Neutrophil (primary cell): ENCODE measurements around the gene TUBA4B.

Experiments
- H3K27ac ChIP-seq: fragments of 200-600 bp; sonication (generic); 2 replicates; pipeline ENCODE4 v1.5.1; 2016; ENCODE audit warnings: mild to moderate bottlenecking, moderate library complexity
- H3K27me3 ChIP-seq: fragments of 200-600 bp; sonication (generic); 2 replicates; pipeline ENCODE4 v1.6.0; 2016; ENCODE audit warnings: mild to moderate bottlenecking
- H3K36me3 ChIP-seq: fragments of 200-600 bp; sonication (generic); 2 replicates; pipeline ENCODE4 v1.5.1; 2017
- H3K4me1 ChIP-seq, 2 experiments: fragments of 200-600 bp in 1 of 2; sonication (generic) in 1 of 2; 1 replicate in 1 of 2; 2 replicates in 1 of 2; pipeline versions ENCODE4 v1.5.1 to v1.6.1; 2013 to 2016; ENCODE audit warnings: low read depth in 1 of 2, low read length in 1 of 2, mild to moderate bottlenecking in 1 of 2, moderate library complexity in 1 of 2; ENCODE audit not compliant: control insufficient read depth in 1 of 2, insufficient read depth in 1 of 2
- H3K4me3 ChIP-seq, 2 experiments: fragments of 200-600 bp in 1 of 2; sonication (generic) in 1 of 2; 1 replicate in 1 of 2; 2 replicates in 1 of 2; pipeline ENCODE4 v1.5.1; 2013 to 2016; ENCODE audit warnings: low read depth in 1 of 2, low read length in 1 of 2, mild to moderate bottlenecking in 1 of 2, moderate library complexity in 1 of 2
- H3K9me3 ChIP-seq: fragments of 200-600 bp; sonication (generic); 2 replicates; pipeline ENCODE4 v1.5.1; 2016
- CTCF ChIP-seq: fragments of 200-600 bp; sonication (generic); IDR thresholded peaks from 2 replicates; pipeline ENCODE4 v1.5.1; 2016; ENCODE audit warnings: antibody characterized with exemption

Gene TUBA4B

DNA sequence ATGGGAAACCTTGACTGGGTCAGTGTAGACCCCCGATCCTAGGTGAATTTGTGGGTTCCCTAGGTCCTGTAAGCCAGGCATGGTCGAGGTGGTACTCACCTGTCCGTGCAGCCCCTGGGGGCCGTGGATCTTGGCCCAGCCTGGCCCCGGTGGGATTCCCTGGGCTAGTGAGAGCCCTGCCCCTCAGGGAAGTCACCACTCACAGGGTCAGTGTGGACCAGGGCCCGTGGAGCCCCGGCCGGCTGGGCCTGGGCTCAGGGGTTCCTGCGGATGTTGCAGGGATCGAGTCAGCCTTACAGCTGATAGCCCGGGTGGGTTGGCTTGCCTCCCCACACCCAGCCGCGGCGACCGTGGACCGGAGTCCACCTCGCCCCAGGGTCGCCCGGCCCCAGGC lies 24.1 kb upstream of the TUBA4B start:
- H3K9me3 ChIP-seq: no peaks in the 10 kb centered on the region
- no peaks in the 10 kb centered on the region for H3K27me3 ChIP-seq
- TF ChIP-seq CTCF: no peak
- peak overlapping the region; percentile 97 for H3K27ac ChIP-seq
- peak overlapping the region; percentile 83 to 97 for H3K4me3 ChIP-seq
- peaks cover 69% of the 10 kb centered on the region in 2 experiments for H3K4me1 ChIP-seq
- H3K36me3 ChIP-seq: peaks cover 36% of the 10 kb centered on the region

DNA sequence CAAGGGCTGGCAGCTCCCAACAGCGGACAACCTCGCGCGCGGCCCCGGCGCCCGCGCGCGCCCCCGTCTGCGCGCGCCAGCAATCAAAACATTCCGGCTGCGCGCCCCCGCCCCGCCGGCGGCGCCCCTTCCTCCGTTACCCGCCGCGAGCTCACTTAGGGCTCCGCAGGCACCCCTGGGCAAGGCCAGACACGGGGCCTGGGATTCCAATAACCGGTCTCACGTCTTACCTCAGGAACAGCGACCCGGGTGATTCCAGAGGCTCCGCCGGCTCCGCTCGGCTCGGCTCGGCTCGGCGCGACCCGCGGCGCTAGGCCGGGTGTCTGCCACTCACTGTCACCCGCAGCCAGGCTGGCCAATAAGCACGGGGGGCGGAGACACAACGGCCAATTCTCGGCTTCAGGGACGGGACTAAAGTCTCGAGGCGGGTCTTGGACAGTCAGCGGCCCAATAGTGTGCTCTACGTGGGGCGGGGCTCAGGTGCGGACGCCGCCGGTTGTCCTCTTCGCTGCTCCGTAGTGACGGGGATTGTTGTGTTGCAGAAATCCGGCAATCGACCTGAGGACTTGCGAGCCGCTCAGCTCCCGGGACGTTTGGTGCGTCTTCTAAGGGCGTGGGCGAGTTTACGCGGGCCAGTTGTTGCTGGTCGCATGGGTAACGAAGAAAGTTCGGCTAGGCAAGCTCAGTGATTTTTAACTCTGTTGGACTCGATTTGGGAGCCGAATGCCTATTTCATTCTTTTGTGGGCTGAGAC lies 23.6 kb upstream of the TUBA4B start, which contains the start of the genes ANKZF1 and ATG9A:
Gene ANKZF1 (plus strand): TSS at position 502 of the 754 bp plus-strand sequence. CDS start 452 bp downstream, outside the sequence.
Gene ATG9A (minus strand): TSS at position 332 of the 754 bp plus-strand sequence. CDS start 1,612 bp downstream, outside the sequence.
- Histone ChIP-seq H3K9me3 (no peaks in the 10 kb centered on the region), H3K27me3 (no peaks in the 10 kb centered on the region), H3K4me3 (peak within 1 kb of the TSS; percentile 83 to 97), H3K27ac (peak within 1 kb of the TSS; percentile 97), H3K36me3 (peaks cover 36% of the 10 kb centered on the region), H3K4me1 (peaks cover 63 to 64% of the 10 kb centered on the region in 2 experiments)
- no peak for TF ChIP-seq CTCF

DNA sequence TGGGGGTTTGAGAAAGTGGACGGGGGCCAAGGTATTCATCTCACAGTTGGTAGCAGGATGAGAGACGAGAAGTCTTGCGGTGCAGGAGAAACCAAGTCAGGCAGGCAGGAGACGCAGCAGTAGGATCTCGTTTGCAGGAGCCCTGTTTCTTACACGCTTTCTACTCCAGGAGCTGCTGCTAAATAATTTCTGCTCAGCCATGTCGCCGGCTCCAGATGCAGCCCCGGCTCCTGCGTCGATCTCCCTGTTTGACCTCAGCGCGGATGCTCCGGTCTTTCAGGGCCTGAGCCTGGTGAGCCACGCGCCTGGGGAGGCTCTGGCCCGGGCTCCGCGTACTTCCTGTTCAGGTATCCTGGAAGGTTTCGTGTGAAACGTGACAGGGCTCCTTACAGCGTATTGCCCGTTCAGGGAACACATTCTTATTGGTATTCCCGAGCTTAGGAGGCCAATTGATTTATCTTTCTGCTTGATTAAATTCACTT lies 22.9 kb upstream of the TUBA4B start:
- Histone ChIP-seq H3K36me3 (peaks cover 36% of the 10 kb centered on the region), H3K4me1 (peaks cover 57% of the 10 kb centered on the region in 2 experiments), H3K4me3 (peak overlapping the region; percentile 83 to 97), H3K27ac (peak overlapping the region; percentile 97), H3K9me3 (no peaks in the 10 kb centered on the region), H3K27me3 (no peaks in the 10 kb centered on the region)
- no peak for TF ChIP-seq CTCF

DNA sequence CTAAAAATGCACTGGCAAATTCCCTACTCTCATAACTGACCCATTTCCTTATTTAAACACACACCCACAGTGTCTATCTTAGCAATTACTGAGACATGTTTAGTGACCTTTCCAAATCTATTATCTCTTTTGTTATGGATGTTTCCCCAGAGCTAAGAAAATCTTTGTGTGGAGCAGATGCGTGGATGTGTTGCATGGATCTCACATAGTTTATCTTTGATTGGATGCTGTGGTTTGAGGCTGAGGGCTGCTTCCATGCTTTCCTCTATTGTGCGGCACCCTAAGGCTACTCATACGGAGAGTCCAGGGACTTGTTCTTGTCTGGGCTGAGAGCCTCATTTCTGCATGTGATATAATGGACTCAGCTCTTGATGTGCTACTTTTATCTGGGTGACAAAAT lies 18.7 kb upstream of the TUBA4B start:
- Histone ChIP-seq H3K27ac (no peak overlapping the region), H3K27me3 (no peaks in the 10 kb centered on the region), H3K36me3 (peaks cover 68% of the 10 kb centered on the region), H3K9me3 (no peaks in the 10 kb centered on the region), H3K4me1 (peaks cover 17 to 18% of the 10 kb centered on the region in 2 experiments), H3K4me3 (no peak overlapping the region)
- no peak for TF ChIP-seq CTCF

DNA sequence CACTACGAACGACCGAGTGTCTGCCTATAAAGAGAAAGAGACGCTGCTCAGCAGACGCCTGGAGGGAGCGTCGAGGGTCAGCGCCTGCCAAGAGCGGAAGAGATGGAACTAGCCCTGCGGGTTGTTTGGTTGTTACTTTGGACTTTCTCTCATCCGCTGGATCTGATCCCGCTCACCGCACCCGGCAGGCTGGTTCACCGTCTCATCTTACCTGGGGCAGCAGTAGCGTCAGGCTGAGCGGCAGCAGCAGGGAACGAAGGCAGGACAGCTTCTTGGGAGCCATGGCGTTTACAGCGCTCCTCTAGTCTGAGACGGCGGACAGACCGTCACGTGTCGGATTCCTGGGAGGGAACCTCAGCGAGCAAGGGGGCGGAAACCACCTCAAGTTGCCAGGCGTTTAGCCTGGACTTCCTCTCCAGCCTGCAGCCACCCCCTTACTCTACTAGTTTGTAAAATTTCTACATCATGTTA lies 9.7 kb upstream of the TUBA4B start:
- Histone ChIP-seq H3K4me1 (peaks cover 53 to 57% of the 10 kb centered on the region in 2 experiments), H3K9me3 (no peaks in the 10 kb centered on the region), H3K27me3 (no peaks in the 10 kb centered on the region), H3K36me3 (peaks cover 4% of the 10 kb centered on the region), H3K4me3 (peak overlapping the region; percentile 30 to 45), H3K27ac (peak overlapping the region; percentile 95)
- no peak for TF ChIP-seq CTCF
